Kidney epithelial cell (primary cell): Measurements from ENCODE around the gene DEFB123. TPM values are rescaled to one million over a fixed set of nuclear protein-coding genes. Genes with fewer than 3 reads are reported as not detected.

Source experiments
- DNase-seq: peaks from one replicate; pipeline ENCODE4 v3.0.0-alpha.2; 2010; ENCODE audit warnings: low read depth
- H3K27me3 ChIP-seq: 2 replicates; pipeline ENCODE4 v1.6.0; 2011; ENCODE audit warnings: low read length; ENCODE audit not compliant: control insufficient read depth, insufficient read depth
- H3K36me3 ChIP-seq: 2 replicates; pipeline ENCODE4 v1.5.1; 2011; ENCODE audit warnings: low read length; ENCODE audit not compliant: control insufficient read depth, insufficient read depth
- H3K4me3 ChIP-seq: 2 replicates; pipeline ENCODE4 v1.5.1; 2011; ENCODE audit warnings: low read depth, mild to moderate bottlenecking, control low read depth, low read length
- CTCF ChIP-seq: IDR thresholded peaks from 2 replicates; pipeline ENCODE4 v1.5.1; 2011; ENCODE audit warnings: mild to moderate bottlenecking, moderate library complexity, low read length, control low read depth, inconsistent platforms; ENCODE audit not compliant: insufficient read depth, poor library complexity, severe bottlenecking
- total RNA-seq: library from RNA; depleted of rRNA; stranded (reverse); fragments of >200 nt; gene quantifications from 2 replicates; pipeline ENCODE4 v1.2.3, GENCODE V29; 2015

DEFB123 gene
- not detected in 2 replicates for total RNA-seq

GRCh38 chr20:31440012-31440659 is at the start of gene DEFB123:
Gene DEFB123, plus strand, starts transcription at chr20:31440632. Its CDS starts 67 bp downstream, at chr20:31440699.
- Histone ChIP-seq H3K4me3 (no peak within 1 kb of the TSS), H3K36me3 (no peaks in the 10 kb centered on the region), H3K27me3 (no peaks in the 10 kb centered on the region)
- no peak for DNase-seq
- peak; percentile 17 for TF ChIP-seq CTCF

- Histone ChIP-seq H3K36me3 (no peaks in the 10 kb centered on the region), H3K4me3 (no peak overlapping the region), H3K27me3 (no peaks in the 10 kb centered on the region)
- no peak for TF ChIP-seq CTCF
- DNase-seq, result no peak
Observed at GRCh38 chr20:31392836-31393235, 47.6 kb upstream of the DEFB123 start.

GRCh38 chr20:31394900-31395299 is 45.5 kb upstream of the DEFB123 start:
- no peak for DNase-seq
- TF ChIP-seq CTCF, result no peak
- H3K27me3 ChIP-seq, result no peaks in the 10 kb centered on the region

GRCh38 chr20:31403886-31404285 is 36.5 kb upstream of the DEFB123 start:
- DNase-seq, result no peak
- no peak overlapping the region for H3K4me3 ChIP-seq
- H3K27me3 ChIP-seq, result no peaks in the 10 kb centered on the region
- H3K36me3 ChIP-seq, result no peaks in the 10 kb centered on the region
- no peak for TF ChIP-seq CTCF

More at GRCh38 chr20:31394900-31395299, 45.5 kb upstream of the DEFB123 start:
- Histone ChIP-seq H3K4me3 (no peak overlapping the region), H3K36me3 (no peaks in the 10 kb centered on the region)

GRCh38 chr20:31406115-31406514 is 34.3 kb upstream of the DEFB123 start, which contains the start of gene DEFB121:
Gene DEFB121, minus strand, starts transcription at chr20:31406215. Its CDS starts 63 bp downstream, at chr20:31406152.
- Histone ChIP-seq H3K36me3 (no peaks in the 10 kb centered on the region), H3K27me3 (no peaks in the 10 kb centered on the region), H3K4me3 (no peak within 1 kb of the TSS)
- no peak for DNase-seq
- TF ChIP-seq CTCF, result no peak

GRCh38 chr20:31410011-31410410 is 30.4 kb upstream of the DEFB123 start:
- no peak for TF ChIP-seq CTCF
- DNase-seq, result no peak
- no peaks in the 10 kb centered on the region for H3K36me3 ChIP-seq
- H3K4me3 ChIP-seq, result no peak overlapping the region
- H3K27me3 ChIP-seq, result no peaks in the 10 kb centered on the region
